GM21367 (cell line): Measurements from ENCODE around the gene CBLN3.

Experiments
- ATAC-seq: cut with Tn5 transposase; IDR thresholded peaks from one replicate; pipeline ENCODE4 v1.9.1; 2021; ENCODE audit not compliant: unreplicated experiment

The CBLN3 gene

GRCh38 chr14:24385524-24385923, 43.9 kb downstream of the CBLN3 start:
- ATAC-seq = no peak

GRCh38 chr14:24384169-24384568, 45.3 kb downstream of the CBLN3 start:
- ATAC-seq = no peak

- no peak for ATAC-seq
Observed at GRCh38 chr14:24382064-24382371, 47.5 kb downstream of the CBLN3 start.

- ATAC-seq = no peak
Observed at GRCh38 chr14:24381363-24382063, 48.0 kb downstream of the CBLN3 start.

- no peak for ATAC-seq
Observed at GRCh38 chr14:24379907-24380730, 49.3 kb downstream of the CBLN3 start.

GRCh38 chr14:24378981-24379906, 50.2 kb downstream of the CBLN3 start:
- ATAC-seq = no peak

- no peak for ATAC-seq
Observed at GRCh38 chr14:24378327-24378726, 51.1 kb downstream of the CBLN3 start.

GRCh38 chr14:24377657-24378056, 51.8 kb downstream of the CBLN3 start:
- no peak for ATAC-seq

- no peak for ATAC-seq
Observed at GRCh38 chr14:24377126-24377525, 52.3 kb downstream of the CBLN3 start.
